Measurements from ENCODE around the gene KIAA1614.

GRCh38 chr1:180912211-180912800 is 391 bp upstream of the KIAA1614 start:
- TF ChIP-seq CTCF (IDR thresholded peaks at IDR 0.05; ENCODE audit: low read depth, low read length) (no peak), EZH2phosphoT487 (IDR thresholded peaks at IDR 0.05; ENCODE audit: low read depth) (no peak)
